Smooth muscle cell (in vitro differentiated cells): Measurements from ENCODE around the gene SLC25A19. TPM values are rescaled to one million over a fixed set of nuclear protein-coding genes. Genes with fewer than 3 reads are reported as not detected.

Experiments
- DNase-seq: peaks from one replicate; lab custom pipeline; 2025; ENCODE audit not compliant: unreplicated experiment; lab: John Stamatoyannopoulos, UW
- H2AFZ ChIP-seq: fragments of 200-600 bp; sonication (generic); 2 replicates; pipeline ENCODE4 v1.6.0; 2016; ENCODE audit warnings: antibody characterized with exemption, low read depth, mild to moderate bottlenecking
- H3F3A ChIP-seq: fragments of 200-600 bp; sonication (generic); 2 replicates; pipeline ENCODE4 v1.6.0; 2017; ENCODE audit warnings: antibody characterized with exemption, low read depth
- H3K27ac ChIP-seq: fragments of 200-600 bp; sonication (generic); 2 replicates; pipeline ENCODE4 v1.5.1; 2016; ENCODE audit warnings: low read depth, mild to moderate bottlenecking
- H3K27me3 ChIP-seq: fragments of 200-600 bp; sonication (generic); 2 replicates; pipeline ENCODE4 v1.6.1; 2016; ENCODE audit warnings: low read depth, mild to moderate bottlenecking
- H3K36me3 ChIP-seq: fragments of 200-600 bp; sonication (generic); 2 replicates; pipeline ENCODE4 v1.5.1; 2016; ENCODE audit warnings: low read depth
- H3K4me1 ChIP-seq: fragments of 200-600 bp; sonication (generic); 2 replicates; pipeline ENCODE4 v1.5.1; 2016; ENCODE audit warnings: low read depth
- H3K4me2 ChIP-seq: fragments of 200-600 bp; sonication (generic); 2 replicates; pipeline ENCODE4 v1.6.0; 2016; ENCODE audit warnings: mild to moderate bottlenecking
- H3K4me3 ChIP-seq: fragments of 200-600 bp; sonication (generic); 2 replicates; pipeline ENCODE4 v1.5.1; 2016; ENCODE audit warnings: mild to moderate bottlenecking
- H3K79me2 ChIP-seq: fragments of 200-600 bp; sonication (generic); 2 replicates; pipeline ENCODE4 v1.6.0; 2016; ENCODE audit warnings: low read depth, mild to moderate bottlenecking
- H3K9ac ChIP-seq: fragments of 200-600 bp; sonication (generic); 2 replicates; pipeline ENCODE4 v1.6.0; 2016; ENCODE audit warnings: low read depth
- H3K9me3 ChIP-seq: fragments of 200-600 bp; sonication (generic); replicated peaks from 2 replicates; pipeline ENCODE4 v1.5.1; 2016; ENCODE audit warnings: low read depth
- H4K20me1 ChIP-seq: fragments of 200-600 bp; sonication (generic); 2 replicates; pipeline ENCODE4 v1.6.0; 2016; ENCODE audit warnings: low read depth
- WGBS: methylation state at CpG from one replicate; pipeline ENCODE4 v1.1.7; 2016; ENCODE audit warnings: low lambda C conversion rate; 5-methylcytosine and 5-hydroxymethylcytosine counted together
- polyA plus RNA-seq: library from polyadenylated mRNA; unstranded; fragments of >200 nt; fragmentation: Nextera tagmentation; extraction: Ambion mirVana; gene quantifications from 2 replicates; pipeline ENCODE4 v1.2.1, GENCODE V29; 2016
- total RNA-seq: library from RNA; depleted of rRNA; stranded (reverse); fragments of >200 nt; gene quantifications from 2 replicates; pipeline ENCODE4 v1.2.3, GENCODE V29; 2014
- TF ChIP-seq, protein P1 (sequence below): fragments of 200-600 bp; sonication (generic); IDR thresholded peaks from 2 replicates; pipeline ENCODE4 v1.5.1; 2017; ENCODE audit warnings: borderline replicate concordance, mild to moderate bottlenecking, antibody characterized with exemption; ENCODE audit not compliant: insufficient read depth, poor library complexity, severe bottlenecking

The SLC25A19 gene
- total and polyA plus RNA-seq, 2 experiments from 2014 or later: 1.9 to 3.6 TPM

DNA sequence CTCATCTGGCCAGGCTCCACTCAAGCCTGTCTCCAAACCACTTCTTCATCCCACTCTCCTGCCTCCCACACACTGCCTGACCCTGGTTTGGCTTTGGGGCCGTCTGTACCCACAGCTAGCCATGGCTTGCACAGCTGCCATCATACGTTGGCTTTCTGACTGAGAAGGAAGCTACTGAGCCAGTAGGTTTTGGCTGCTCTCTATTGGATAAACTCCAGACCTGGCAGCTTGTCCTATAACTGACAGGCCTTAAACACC, 22.2 kb downstream of the SLC25A19 start:
- Histone ChIP-seq H3K79me2 (peaks cover 10% of the 10 kb centered on the region), H3K4me3 (no peak overlapping the region), H3F3A (peaks cover 11% of the 10 kb centered on the region), H3K4me2 (no peak overlapping the region), H2AFZ (no peak overlapping the region), H3K9me3 (no peaks in the 10 kb centered on the region), H4K20me1 (no peaks in the 10 kb centered on the region), H3K27me3 (no peaks in the 10 kb centered on the region), H3K4me1 (peaks cover 12% of the 10 kb centered on the region), H3K27ac (no peak overlapping the region), H3K36me3 (no peaks in the 10 kb centered on the region), H3K9ac (no peak overlapping the region)
- TF ChIP-seq, protein P1, sequence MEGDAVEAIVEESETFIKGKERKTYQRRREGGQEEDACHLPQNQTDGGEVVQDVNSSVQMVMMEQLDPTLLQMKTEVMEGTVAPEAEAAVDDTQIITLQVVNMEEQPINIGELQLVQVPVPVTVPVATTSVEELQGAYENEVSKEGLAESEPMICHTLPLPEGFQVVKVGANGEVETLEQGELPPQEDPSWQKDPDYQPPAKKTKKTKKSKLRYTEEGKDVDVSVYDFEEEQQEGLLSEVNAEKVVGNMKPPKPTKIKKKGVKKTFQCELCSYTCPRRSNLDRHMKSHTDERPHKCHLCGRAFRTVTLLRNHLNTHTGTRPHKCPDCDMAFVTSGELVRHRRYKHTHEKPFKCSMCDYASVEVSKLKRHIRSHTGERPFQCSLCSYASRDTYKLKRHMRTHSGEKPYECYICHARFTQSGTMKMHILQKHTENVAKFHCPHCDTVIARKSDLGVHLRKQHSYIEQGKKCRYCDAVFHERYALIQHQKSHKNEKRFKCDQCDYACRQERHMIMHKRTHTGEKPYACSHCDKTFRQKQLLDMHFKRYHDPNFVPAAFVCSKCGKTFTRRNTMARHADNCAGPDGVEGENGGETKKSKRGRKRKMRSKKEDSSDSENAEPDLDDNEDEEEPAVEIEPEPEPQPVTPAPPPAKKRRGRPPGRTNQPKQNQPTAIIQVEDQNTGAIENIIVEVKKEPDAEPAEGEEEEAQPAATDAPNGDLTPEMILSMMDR: no peak
- DNase-seq: no peak
- WGBS: 87% methylated on average over 2 of the region's 2 CpGs

DNA sequence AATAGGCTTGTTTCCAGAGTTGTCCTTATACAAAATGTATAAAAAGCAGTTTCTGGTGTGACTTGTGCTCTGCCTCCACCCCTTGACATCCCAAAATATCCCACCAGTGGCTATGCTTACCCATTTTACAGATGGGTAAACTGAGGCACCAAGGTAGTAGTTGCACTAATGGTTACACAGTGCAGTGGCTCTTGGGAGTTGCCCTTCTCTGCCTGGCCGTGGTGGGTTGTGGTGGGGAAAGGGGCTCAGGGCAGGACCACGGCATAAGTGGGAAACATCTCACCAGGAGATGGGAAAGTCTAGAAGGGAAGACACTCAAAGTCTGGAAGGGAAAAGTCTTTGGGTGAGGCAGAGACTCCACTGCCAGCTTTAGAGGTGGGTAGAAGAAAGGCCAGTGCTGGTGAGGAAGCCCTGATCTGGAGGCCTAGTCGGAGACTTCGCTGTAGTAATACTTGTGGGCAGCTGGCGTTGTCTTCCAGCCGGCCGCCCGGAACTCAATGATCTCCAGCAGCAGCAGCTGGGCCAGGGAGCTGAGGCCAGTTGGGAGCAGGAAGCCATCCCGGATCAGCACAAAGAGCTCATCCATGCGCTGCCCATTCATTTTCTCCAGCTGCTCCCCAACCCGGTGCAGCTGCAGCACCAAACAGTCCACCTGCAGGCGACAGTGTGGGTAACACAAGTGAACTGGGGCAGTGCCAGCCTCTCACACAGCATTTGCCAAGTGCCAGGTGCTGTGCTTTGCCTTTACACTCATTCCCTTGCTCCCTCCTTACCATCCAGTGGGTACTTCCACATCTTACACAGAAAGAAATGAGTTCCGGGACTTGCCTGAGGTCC, 22.7 kb downstream of the SLC25A19 start:
- H3K9ac ChIP-seq: no peak overlapping the region
- 96% methylated on average over 13 of the region's 13 CpGs for WGBS
- H3K4me3 ChIP-seq: no peak overlapping the region
- H3K4me1 ChIP-seq: peaks cover 9% of the 10 kb centered on the region
- H3K36me3 ChIP-seq: no peaks in the 10 kb centered on the region
- H4K20me1 ChIP-seq: no peaks in the 10 kb centered on the region
- H3K27ac ChIP-seq: no peak overlapping the region
- peaks cover 11% of the 10 kb centered on the region for H3F3A ChIP-seq
- H3K4me2 ChIP-seq: no peak overlapping the region
- H3K27me3 ChIP-seq: no peaks in the 10 kb centered on the region
- no peaks in the 10 kb centered on the region for H3K9me3 ChIP-seq
- H2AFZ ChIP-seq: no peak overlapping the region
- TF ChIP-seq, protein P1: no peak
- no peak for DNase-seq
- H3K79me2 ChIP-seq: peaks cover 11% of the 10 kb centered on the region

DNA sequence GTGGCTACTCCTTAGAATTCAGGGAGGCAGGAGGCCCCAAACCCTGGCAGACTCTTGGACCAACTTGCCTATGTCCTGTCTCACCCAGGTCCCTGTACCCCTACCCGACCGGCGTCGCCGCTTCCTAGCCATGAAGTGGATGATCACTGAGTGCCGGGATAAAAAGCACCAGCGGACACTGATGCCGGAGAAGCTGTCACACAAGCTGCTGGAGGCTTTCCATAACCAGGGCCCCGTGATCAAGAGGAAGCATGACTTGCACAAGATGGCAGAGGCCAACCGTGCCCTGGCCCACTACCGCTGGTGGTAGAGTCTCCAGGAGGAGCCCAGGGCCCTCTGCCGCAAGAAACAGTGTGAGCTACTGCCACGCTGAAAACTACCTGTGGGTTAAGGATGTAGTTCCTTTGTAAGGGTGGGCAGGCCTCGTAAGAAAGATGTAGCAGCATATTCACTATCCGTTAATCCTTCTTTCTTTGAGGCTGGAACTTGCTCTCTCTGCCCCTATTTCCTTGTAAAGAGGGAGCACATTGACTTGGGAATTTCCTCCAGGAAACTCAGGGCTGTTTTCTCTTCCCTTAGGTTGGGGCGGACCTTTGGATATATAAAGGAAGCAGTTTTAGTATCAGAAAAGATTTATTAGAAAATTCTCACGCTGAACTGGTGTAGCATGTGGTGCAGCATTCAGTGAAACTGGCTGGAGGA, 23.5 kb downstream of the SLC25A19 start:
- H3K9ac ChIP-seq: no peak overlapping the region
- H3K27me3 ChIP-seq: no peaks in the 10 kb centered on the region
- TF ChIP-seq, protein P1: no peak
- H3K4me3 ChIP-seq: no peak overlapping the region
- H3K36me3 ChIP-seq: no peaks in the 10 kb centered on the region
- no peak overlapping the region for H3K4me2 ChIP-seq
- peaks cover 11% of the 10 kb centered on the region for H3F3A ChIP-seq
- WGBS: 97% methylated on average over 17 of the region's 17 CpGs
- DNase-seq: no peak
- no peaks in the 10 kb centered on the region for H3K9me3 ChIP-seq
- H3K79me2 ChIP-seq: peaks cover 15% of the 10 kb centered on the region
- H2AFZ ChIP-seq: no peak overlapping the region
- H3K27ac ChIP-seq: no peak overlapping the region
- no peaks in the 10 kb centered on the region for H4K20me1 ChIP-seq
- peaks cover 10% of the 10 kb centered on the region for H3K4me1 ChIP-seq
